GM18517 (cell line): ENCODE results near the gene UBA6.
"Not testable (repeated sequence)": the region's sequence is repeated elsewhere in the genome, so short reads cannot be mapped to it uniquely, and the experiment has no call there.

ENCODE experiments used
- ATAC-seq: cut with Tn5 transposase; IDR thresholded peaks from one replicate; pipeline ENCODE4 v1.9.1; 2021; ENCODE audit warnings: mild to moderate bottlenecking, moderate library complexity; ENCODE audit not compliant: unreplicated experiment

UBA6 gene

DNA sequence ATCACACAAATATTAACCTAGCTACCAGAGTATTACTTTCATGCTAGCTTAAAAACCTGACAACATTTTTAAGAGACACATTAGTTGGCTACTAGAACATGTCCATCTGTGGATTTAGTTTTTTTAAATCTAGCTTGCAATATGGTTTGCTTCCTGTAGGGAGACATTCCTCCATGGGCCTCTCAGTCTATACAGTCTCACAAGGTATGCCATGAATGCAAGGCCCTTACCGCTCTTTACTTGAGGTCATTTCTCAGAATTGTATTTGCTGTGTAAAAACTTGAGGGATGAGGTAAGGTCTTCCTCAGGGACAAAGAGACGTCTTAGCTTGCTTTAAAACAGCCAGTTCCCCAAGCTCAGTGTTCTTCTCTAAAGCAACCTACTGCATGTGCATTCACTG, 26.9 kb downstream of the UBA6 start:
- ATAC-seq, result no peak

DNA sequence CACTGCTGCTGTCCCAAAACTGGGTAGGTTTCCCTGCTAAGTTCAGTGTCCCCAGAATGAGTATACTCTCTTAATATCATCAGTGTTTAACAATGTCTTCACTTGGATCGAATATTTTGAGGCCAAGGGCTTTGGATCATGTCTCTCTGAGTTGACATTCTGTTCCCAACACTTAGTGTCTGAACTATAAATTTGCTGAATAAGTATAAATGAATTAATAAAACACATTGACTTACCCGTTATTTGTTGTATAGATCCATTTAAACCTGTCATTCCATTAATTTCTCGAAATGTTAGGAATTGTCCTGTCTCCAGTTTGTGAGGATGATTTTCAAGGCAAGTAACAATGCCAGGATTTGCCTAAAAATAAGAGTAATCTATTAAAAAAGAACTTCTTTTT, 32.6 kb downstream of the UBA6 start:
- no peak for ATAC-seq

DNA sequence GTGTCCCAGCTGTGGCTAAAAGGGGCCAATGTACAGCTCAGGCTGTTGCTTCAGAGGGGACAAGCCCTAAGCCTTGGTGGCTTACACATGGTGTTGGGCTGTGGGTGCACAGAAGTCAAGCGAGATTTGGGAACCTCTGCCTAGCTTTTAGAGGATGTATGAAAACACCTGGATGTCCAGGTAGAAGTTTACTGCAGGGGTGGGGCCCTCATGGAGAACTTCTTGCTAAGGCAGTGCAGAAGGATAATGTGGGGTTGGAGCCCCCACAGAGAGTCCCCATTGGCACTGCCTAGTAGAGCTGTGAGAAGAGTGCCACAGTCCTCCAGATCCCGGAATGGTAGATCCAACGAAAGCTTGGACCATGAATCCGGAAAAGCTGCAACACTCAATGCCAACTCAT, 40.5 kb downstream of the UBA6 start:
- ATAC-seq, result no peak

DNA sequence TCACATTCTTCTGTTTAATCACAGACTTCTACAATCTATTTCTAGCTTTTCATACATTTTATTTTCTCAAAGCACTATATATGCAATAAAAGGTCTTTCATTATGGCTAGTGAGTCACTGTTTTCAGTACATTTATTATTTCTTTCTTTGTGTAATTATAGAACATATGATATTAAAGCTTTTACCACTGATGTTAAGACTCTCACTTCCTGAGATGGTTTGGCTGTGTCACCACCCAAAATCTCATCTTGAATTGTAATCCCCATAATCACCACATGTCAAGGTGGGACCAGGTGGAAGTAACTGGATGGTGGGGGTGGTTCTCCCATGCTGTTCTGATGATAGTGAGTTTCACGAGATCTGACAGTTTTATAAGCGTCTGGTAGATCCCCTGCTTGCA, 41.9 kb downstream of the UBA6 start:
- ATAC-seq, result no peak

DNA sequence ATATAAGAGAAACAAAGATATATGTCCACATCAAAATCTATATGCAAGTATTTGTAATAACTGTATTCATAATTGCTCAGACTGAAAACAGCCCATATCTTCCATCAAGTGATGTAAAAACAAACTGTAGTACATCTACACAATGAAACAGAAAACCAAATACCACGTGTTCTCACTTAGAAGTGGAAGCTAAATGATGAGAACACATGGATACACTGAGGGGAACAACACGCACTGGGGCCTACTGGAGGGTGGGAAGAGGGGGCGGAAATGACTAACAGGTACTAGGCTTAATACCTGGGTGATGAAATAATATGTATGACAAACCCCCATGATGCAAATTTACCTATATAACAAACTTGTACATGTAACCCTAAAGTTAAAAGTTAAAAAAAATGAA, 42.7 kb downstream of the UBA6 start:
- no peak for ATAC-seq

DNA sequence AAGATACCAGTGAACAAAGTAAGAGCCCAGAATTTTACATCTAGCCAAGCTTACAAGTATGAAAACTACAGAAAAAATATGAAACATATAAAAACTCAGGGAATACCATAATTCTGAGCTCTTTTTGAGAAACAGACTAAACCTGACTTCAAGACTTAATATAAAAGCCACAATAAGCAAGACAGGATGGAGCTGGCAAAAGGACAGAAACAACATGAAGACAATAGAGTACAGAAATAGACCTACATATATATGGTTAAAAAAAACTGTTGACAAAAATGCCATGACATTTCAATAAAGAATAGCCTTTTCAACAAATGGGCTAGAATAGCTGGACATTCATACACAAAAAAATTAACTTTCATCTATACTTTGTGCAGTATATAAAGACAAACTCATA, 49.4 kb downstream of the UBA6 start:
- no peak for ATAC-seq

DNA sequence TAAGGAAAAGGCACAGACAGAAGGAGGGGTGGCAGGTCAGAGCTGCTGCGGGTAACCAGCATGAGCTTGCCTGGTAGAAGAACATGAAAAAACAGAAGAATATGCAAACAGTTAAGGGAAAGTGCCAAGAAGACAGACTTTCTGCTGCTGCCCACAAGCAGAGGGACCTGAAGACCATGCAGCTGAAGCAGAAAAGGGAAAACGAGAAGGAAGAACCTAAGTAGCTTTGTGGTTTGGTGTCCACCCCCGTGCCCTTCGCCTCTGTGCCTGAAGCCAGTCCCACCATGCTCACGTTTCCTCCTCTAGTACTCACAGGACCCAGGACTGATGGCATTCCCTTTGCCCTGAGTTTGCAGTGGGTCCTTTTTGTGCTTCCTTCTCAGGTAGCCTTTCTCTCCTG, 62.8 kb downstream of the UBA6 start:
- ATAC-seq, result no peak

DNA sequence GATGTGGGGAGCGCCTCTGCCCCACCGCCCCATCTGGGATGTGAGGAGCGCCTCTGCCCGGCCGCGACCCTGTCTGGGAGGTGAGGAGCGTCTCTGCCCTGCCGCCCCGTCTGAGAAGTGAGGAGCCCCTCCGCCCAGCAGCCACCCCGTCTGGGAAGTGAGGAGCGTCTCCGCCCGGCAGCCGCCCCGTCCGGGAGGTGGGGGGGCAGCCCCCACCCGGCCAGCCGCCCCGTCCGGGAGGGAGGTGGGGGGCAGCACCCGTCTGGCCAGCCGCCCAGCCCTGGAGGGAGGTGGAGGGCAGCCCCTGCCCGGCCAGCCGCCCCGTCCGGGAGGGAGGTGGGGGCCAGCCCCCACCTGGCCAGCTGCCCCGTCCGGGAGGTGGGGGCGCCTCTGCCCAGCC, 64.0 kb downstream of the UBA6 start:
- ATAC-seq, result not testable (repeated sequence)

DNA sequence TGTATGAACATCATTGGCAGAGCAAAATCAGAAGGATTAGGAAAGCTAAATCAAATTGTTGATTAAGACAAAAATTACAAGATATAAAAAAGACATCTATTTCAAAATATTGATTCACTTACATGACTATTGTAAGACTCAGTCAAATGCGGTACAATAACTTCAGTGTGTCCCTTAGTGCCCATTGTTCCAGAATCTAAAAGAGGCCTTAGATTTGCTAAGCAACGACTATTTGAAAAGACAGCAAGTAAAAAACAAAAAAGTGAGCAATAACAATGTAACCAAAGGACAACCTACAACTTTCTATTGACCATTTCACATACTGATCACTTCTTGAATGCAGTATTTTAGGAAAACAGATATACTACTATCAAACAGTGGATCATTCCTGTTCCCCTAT, 65.6 kb downstream of the UBA6 start:
- no peak for ATAC-seq

DNA sequence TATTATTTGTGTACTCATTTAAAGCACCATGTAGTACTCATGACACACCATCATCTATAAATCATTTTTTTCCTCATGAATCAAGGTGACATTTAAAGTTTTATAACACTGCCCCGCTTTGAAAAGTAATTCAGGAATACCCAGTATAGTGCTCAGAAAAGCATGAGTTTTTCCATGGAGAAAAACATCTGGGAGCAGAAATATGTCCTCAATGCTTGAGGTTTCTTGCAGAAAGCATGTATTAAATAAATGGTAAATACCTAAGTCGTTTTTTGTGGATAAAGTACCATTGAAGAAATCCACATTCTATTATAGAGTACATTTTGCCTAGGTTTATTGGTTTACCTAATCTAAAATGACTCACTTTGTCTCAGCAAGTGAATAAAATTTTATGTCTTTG, 66.2 kb downstream of the UBA6 start:
- no peak for ATAC-seq

DNA sequence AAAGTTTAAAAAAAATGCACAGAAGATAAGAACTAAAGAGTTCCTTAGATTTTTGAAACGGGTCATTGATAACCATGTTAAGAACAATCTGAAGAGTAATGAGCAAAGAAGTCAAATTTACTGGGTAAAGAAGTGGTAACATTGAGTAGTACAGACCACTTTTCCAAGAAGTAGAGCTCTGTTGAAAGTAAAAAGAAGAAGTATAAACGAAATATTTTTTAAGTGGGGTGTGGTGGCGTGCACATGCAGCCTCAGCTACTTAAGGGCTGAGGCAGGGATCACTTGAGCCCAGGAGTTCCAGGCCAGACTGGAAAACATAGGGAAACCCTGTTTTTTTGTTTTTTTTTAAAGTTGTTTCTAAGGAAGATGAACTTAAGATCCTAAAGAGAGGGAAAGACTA, 68.5 kb downstream of the UBA6 start:
- ATAC-seq, result no peak

DNA sequence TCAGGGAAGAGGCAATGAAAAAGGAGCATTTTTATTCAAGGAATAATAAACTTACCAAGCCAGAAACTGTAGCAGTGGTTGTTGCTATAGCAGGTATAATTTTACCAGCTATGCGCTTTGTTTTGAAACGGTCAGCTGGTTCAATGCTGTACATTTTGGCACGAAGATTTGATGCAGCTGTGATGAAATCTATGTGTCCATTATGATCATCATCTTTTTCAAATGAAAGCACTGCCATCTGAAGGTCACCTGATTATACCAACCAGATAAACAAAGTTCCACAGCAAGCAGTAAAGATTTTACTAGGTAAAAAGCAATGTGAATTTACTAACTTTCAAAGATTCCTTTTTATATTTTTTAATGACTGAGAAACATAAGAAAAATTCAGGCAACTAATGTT, 76.0 kb downstream of the UBA6 start:
- no peak for ATAC-seq

DNA sequence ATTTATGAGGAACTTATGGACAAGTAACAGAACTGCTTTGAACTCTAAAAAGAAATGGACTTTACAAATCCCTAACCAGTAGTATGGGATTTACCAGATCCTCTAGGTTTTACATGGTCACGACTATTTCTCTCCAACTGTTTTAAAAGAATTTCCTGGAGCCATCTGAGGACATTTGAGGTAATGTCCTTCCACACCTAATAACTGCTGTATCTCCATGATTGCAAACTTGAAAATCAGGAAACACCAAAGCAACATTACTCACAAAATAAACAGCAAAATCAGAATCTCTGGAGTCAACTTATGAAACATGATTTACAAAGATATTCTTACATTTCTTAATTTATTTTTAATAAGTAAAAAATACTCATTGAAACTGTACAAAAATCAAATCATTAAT, 84.5 kb downstream of the UBA6 start:
- ATAC-seq, result no peak

DNA sequence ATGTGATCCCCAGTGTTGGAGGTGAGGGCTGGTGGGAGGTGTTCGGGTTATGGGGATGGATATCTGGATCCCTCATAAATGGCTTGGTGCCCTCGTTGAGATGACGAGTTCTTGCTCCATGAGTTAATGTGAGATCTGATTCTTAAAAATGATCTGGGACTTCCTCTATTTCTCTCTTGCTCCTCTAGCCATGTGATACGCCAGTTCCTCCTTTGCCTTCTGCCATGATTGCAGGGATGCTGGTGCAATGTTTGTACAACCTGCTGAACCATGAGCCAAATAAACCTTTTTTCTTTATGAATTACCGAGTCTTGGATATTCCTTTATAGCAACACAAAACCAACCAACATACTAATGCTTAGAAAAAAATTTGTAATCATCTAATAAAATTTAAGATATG, 85.8 kb downstream of the UBA6 start:
- ATAC-seq, result no peak

DNA sequence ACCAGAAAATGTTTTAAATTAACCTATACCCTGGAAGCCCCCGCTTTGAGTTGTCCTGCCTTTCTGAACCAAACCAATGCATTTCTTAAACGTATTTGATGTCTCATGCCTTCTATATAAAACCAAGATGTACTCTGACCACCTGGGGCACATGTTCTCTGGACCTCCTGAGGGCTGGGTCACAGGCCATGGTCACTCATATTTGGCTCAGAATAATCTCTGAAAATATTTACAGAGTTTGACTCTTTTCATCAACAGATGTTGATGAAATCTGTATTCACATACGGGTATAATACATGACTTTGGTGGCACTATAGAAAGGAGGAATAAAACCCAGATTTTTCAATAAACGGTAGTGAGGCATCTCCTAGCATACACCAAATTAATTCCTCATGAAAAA, 86.8 kb downstream of the UBA6 start:
- ATAC-seq, result no peak

DNA sequence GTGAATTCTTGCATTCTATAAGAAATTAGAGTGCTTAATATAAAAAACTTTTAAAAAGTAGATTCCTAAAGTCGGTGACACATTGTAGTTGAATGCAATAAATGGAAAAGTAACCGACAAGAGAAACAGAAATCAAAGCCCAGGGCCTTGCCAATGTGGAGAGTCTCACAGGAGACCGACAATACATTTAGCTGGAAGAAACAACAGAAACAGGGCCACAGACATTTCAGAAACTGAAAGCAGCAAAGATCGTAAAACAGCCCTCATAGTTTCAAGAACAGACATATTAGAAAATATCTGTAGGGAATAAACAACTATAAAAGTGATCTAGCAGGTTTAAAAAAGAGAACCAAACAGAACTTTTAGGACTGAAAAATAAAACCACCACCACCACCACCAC, 92.9 kb downstream of the UBA6 start:
- ATAC-seq, result no peak

DNA sequence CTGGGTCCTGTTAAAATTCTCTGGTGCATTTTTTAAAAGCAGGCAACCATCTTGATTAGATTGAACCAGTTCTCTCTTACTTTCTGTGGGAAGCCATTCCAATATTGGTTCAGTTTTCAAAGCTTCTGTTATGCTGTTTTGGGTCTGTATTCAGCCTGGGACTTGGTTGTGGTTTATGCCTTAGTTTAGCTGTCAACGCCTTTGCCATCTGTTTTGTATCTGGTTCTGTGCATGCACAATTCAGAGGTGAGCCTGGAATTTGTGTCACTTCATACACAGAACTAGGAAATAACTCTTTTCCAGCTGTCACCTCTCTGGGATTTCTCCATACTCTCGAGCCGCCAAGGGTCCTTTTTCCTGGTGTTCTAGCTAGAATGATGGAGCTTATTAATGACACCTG, 96.2 kb downstream of the UBA6 start:
- no peak for ATAC-seq

DNA sequence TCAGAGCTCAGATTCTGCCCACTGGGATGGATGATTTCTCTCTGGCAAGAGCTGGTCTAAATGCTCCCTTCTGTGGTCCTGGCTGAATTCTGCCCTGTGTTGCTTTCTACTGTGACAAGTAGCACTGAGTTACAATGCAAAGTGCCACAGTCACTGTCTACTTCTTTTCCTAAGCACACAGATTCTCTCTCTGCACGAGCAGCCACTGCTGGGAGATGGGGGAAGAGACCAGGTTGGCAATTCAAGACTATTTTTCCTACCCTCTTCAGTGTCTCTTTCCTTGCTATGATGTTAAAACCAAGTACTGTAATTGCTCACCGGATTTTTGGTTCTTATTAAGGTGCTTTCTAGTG, 97.0 kb downstream of the UBA6 start:
- no peak for ATAC-seq

DNA sequence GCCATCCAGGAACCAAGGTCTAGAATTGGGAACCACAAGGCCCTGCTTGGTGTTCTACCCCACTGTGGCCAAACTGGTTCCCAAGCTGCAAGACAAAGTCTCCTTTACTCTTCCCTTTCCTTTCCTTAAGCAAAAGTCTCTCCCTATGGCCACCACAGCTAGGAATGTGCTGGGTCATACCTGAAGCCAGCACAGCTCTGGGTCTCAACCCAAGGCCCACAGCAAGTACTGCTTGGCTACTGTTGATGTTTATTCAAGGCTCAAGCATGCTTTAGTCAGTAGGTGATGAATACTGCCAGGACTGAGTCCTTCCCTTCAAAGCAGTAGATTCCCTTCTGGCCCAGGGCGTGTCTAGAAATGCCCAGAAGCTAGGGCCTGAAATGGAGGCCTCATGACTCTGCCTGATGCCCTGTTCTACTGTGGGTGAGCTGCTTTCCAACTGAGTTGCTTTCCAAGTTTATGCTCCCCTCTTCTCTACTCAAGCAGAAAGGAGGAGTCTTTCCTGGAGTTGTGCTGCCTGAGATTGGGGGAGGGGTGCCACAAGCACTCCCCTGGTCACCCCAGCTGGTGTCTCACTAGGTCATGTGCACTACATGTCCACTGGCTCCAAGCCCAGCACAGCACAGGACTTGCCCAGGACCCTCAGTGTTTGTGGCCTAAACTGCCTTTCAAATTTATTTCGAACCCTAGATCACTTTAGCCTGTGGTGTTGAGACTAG, 97.5 kb downstream of the UBA6 start:
- ATAC-seq, result no peak

DNA sequence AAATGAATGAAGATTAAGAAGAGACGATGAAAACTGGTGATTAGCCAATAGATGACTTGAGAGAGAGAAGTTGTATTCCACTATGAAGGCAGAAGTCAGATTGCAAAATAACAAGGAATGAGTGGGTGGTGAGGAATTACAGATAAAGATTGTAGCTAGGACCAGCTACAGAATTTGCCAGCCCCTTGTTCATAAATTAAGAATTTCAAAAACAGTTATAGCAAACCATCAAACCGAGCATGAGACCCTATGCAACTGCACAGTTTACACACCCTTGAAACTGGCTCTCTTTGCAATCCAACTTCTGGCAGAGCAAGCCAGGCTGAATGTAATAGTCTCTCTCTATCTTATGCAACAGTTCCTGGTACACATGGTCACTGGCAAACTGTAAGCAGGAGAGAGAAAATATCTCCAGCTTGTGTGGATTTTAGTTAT, 107.2 kb downstream of the UBA6 start:
- no peak for ATAC-seq

DNA sequence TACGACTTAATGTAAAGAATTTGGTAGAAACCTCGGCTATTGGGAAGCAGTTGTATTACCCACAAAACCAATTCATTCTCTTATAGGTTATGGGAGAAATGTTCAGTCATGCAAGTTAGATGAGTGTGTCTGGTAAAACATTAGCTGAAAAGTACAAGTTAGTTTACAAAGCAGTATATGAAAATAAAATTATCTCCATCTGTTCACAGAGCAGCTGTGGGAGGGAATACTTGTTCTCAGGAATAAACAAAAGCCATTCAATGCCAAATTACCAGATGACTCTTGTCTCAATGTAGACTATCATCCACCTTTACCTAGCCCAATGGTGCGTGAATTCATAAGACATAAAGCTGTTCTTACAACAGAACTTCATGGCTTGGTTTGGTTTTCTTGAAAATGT, 113.8 kb downstream of the UBA6 start:
- no peak for ATAC-seq

DNA sequence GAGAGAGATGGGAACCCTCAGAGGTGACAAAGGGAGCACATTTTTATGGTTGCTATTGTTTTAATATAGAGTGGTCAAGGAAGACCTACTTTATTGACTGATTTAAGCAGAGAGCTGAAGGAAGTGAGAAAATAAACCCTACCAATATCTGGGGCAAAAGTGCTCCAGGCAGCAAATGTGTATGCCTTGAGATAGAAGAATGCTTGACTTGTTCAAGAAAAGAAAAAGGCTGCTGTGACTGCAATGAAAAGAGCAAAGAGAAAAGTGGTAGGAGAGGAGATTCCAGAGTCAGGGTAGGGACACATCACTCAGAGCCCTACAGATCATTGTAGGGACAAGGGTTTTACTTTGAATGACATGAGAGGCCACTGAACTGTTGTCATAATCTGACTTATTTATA, 116.5 kb downstream of the UBA6 start:
- ATAC-seq, result no peak

DNA sequence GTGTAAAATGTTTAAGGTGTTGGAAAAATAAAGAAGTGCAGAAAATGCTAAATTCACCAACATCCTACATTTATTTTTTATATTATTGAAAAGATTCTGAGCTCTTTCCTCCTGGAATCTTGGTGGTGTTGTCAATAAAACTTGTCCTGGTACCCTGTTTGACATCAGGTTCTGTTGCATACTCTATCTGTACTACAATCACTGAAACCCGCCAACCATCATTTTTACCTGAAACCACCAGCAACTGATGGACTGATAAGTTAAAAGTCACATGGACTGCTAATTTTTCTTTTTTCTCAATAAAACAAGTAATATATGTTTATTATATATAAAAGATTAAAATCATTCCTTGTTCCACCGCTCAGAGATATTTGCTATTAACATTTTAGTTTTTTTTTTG, 119.0 kb downstream of the UBA6 start:
- ATAC-seq, result no peak
